Keratinocyte (primary cell): ENCODE data around the gene PLXND1.

Experiments used
- CTCF ChIP-seq, 3 experiments: IDR thresholded peaks in 1 of 3; conservative IDR thresholded peaks in 1 of 3; optimal IDR thresholded peaks in 1 of 3; 2 replicates in 2 of 3; 3 replicates in 1 of 3; pipeline versions ENCODE3 to v1.5.1; 2011; ENCODE audit warnings: low read length in 3 of 3, mild to moderate bottlenecking in 3 of 3, moderate library complexity in 2 of 3, control low read depth in 1 of 3, inconsistent platforms in 1 of 3; ENCODE audit not compliant: insufficient read depth in 2 of 3; ENCODE audit errors: extremely low read depth in 1 of 3
- EZH2 ChIP-seq: IDR thresholded peaks from one replicate; pipeline ENCODE4 v1.6.1; 2012; ENCODE audit warnings: inconsistent platforms, mild to moderate bottlenecking, low read length, moderate library complexity

GRCh38 chr3:129528589-129529100 lies 77.8 kb downstream of the PLXND1 start, which contains the start of gene RHO:
- TF ChIP-seq CTCF (optimal IDR thresholded peaks at IDR 0.05 in 1 of 3, IDR thresholded peaks at IDR 0.05 in 1 of 3, conservative IDR thresholded peaks at IDR 0.05 in 1 of 3; ENCODE audit: extremely low read depth in 1 of 3, insufficient read depth in 2 of 3, low read length in 3 of 3) (no peak), EZH2 (no peak)
